H1 (cell line): Measurements from ENCODE around the gene SH3BGRL. TPM values are rescaled to one million over a fixed set of nuclear protein-coding genes. Genes with fewer than 3 reads are reported as not detected.

Experiments
- CTCF ChIA-PET: fragments of 300-600 bp; sonication (Branson Sonifier 250); formaldehyde crosslinking; loops from one replicate; lab custom pipeline; 2021; ENCODE audit not compliant: partially characterized antibody; lab: Charles Lee
- POLR2A ChIA-PET: fragments of 300-600 bp; sonication (Branson Sonifier 250); formaldehyde crosslinking; loops from one replicate; lab custom pipeline; 2021; ENCODE audit warnings: inconsistent platforms; ENCODE audit not compliant: partially characterized antibody; lab: Charles Lee
- DNase-seq, 2 experiments: peaks; one replicate each; pipeline versions ENCODE4 v3.0.0 to v3.0.0-alpha.2; 2010 to 2022; ENCODE audit warnings: low spot score in 2 of 2, low read depth in 1 of 2, mixed read lengths in 1 of 2
- FAIRE-seq: peaks from 2 replicates; lab custom pipeline; 2011; peaks lifted over from hg19 to GRCh38; lab: Jason Lieb, UNC
- H2AFZ ChIP-seq: 2 replicates; pipeline ENCODE4 v1.8.1; 2012; ENCODE audit warnings: low read length, inconsistent platforms
- H2AK5ac ChIP-seq: 2 replicates; pipeline ENCODE4 v1.6.1; 2013; ENCODE audit warnings: low read depth, low read length
- H2BK120ac ChIP-seq: replicated peaks from 2 replicates; pipeline ENCODE3; 2013; ENCODE audit warnings: low read depth, low read length, inconsistent platforms
- H2BK12ac ChIP-seq: 2 replicates; pipeline ENCODE4 v1.6.1; 2013; ENCODE audit warnings: low read depth, low read length
- H2BK15ac ChIP-seq: 2 replicates; pipeline ENCODE4 v1.6.1; 2013; ENCODE audit warnings: low read length
- H2BK20ac ChIP-seq: 2 replicates; pipeline ENCODE4 v1.6.1; 2013; ENCODE audit warnings: low read length
- H2BK5ac ChIP-seq: 2 replicates; pipeline ENCODE4 v1.6.1; 2013; ENCODE audit warnings: low read depth, low read length
- H3K14ac ChIP-seq: 2 replicates; pipeline ENCODE4 v1.6.1; 2013; ENCODE audit warnings: inconsistent platforms; ENCODE audit not compliant: insufficient read length
- H3K18ac ChIP-seq: 2 replicates; pipeline ENCODE4 v1.6.1; 2013; ENCODE audit warnings: low read length; ENCODE audit errors: extremely low read depth
- H3K23ac ChIP-seq: 2 replicates; pipeline ENCODE4 v1.6.1; 2013; ENCODE audit warnings: inconsistent platforms; ENCODE audit not compliant: insufficient read length
- H3K23me2 ChIP-seq: 2 replicates; pipeline ENCODE4 v1.6.1; 2013; ENCODE audit warnings: low read depth, low read length
- H3K27ac ChIP-seq: 2 replicates; pipeline ENCODE4 v1.6.1; 2011; ENCODE audit warnings: low read depth, low read length, inconsistent platforms
- H3K27me3 ChIP-seq, 4 experiments: replicated peaks in 1 of 4; 1 replicate in 1 of 4; 2 replicates in 3 of 4; pipeline versions ENCODE4 v1.6.1 to v1.8.1; 2011 to 2013; ENCODE audit warnings: low read length in 3 of 4, mild to moderate bottlenecking in 3 of 4, inconsistent platforms in 2 of 4, mixed read lengths in 2 of 4, moderate library complexity in 1 of 4; ENCODE audit not compliant: control insufficient read depth in 3 of 4, insufficient read depth in 3 of 4; ENCODE audit errors: extremely low read depth in 1 of 4
- H3K36me3 ChIP-seq, 4 experiments: 2 replicates each; pipeline versions ENCODE4 v1.6.1 to v1.8.1; 2011 to 2013; ENCODE audit warnings: mild to moderate bottlenecking in 4 of 4, low read length in 3 of 4, moderate library complexity in 2 of 4, control low read depth in 1 of 4, inconsistent platforms in 1 of 4; ENCODE audit not compliant: insufficient read depth in 4 of 4, control insufficient read depth in 2 of 4
- H3K4ac ChIP-seq: replicated peaks from 2 replicates; pipeline ENCODE3; 2013; ENCODE audit warnings: low read length, low read depth, mixed read lengths, inconsistent platforms; ENCODE audit not compliant: insufficient read length
- H3K4me1 ChIP-seq, 4 experiments: replicated peaks in 1 of 4; 1 replicate in 1 of 4; 2 replicates in 3 of 4; pipeline versions ENCODE4 v1.6.1 to v1.8.1; 2011 to 2013; ENCODE audit warnings: low read length in 3 of 4, inconsistent platforms in 2 of 4, mixed read lengths in 1 of 4; ENCODE audit not compliant: insufficient read depth in 4 of 4, control insufficient read depth in 3 of 4
- H3K4me2 ChIP-seq, 2 experiments: 2 replicates each; pipeline versions ENCODE4 v1.6.1 to v1.8.1; 2011 to 2013; ENCODE audit warnings: low read depth in 2 of 2, low read length in 2 of 2, control low read depth in 1 of 2, inconsistent platforms in 1 of 2, mild to moderate bottlenecking in 1 of 2; ENCODE audit not compliant: insufficient read depth in 1 of 2
- H3K4me3 ChIP-seq, 4 experiments: fragments of 200-600, 300-600 bp in 1 of 4; sonication (generic), shearing (Covaris generic), sonication (Bioruptor Twin) in 1 of 4; 2 replicates each; pipeline versions ENCODE4 v1.5.1 to v1.8.1; 2011 to 2016; ENCODE audit warnings: low read length in 4 of 4, low read depth in 3 of 4, control low read depth in 2 of 4, inconsistent platforms in 2 of 4, mild to moderate bottlenecking in 2 of 4, mixed read lengths in 1 of 4, moderate library complexity in 1 of 4; ENCODE audit not compliant: insufficient read depth in 2 of 4; ENCODE audit errors: extremely low read depth in 1 of 4
- H3K56ac ChIP-seq: replicated peaks from 2 replicates; pipeline ENCODE3; 2013; ENCODE audit warnings: low read depth, mild to moderate bottlenecking, mixed read lengths, low read length, inconsistent platforms; ENCODE audit not compliant: insufficient read length
- H3K79me1 ChIP-seq: 2 replicates; pipeline ENCODE4 v1.6.1; 2013; ENCODE audit warnings: low read depth, low read length, control low read depth
- H3K79me2 ChIP-seq, 2 experiments: 2 replicates each; pipeline versions ENCODE4 v1.6.1 to v1.8.1; 2012 to 2013; ENCODE audit warnings: low read length in 2 of 2, mild to moderate bottlenecking in 2 of 2, inconsistent platforms in 1 of 2; ENCODE audit not compliant: insufficient read depth in 2 of 2, control insufficient read depth in 1 of 2
- H3K9ac ChIP-seq, 4 experiments: replicated peaks in 1 of 4; 1 replicate in 1 of 4; 2 replicates in 3 of 4; pipeline versions ENCODE4 v1.6.1 to v1.8.1; 2011 to 2013; ENCODE audit warnings: low read depth in 3 of 4, low read length in 3 of 4, control low read depth in 2 of 4, mild to moderate bottlenecking in 2 of 4, moderate library complexity in 2 of 4, inconsistent platforms in 1 of 4; ENCODE audit errors: extremely low read depth in 1 of 4
- H3K9me3 ChIP-seq, 2 experiments: 2 replicates each; pipeline versions ENCODE4 v1.6.1 to v1.8.1; 2012 to 2013; ENCODE audit warnings: mild to moderate bottlenecking in 2 of 2, moderate library complexity in 2 of 2, control low read depth in 1 of 2, inconsistent platforms in 1 of 2, low read depth in 1 of 2, low read length in 1 of 2, mixed read lengths in 1 of 2; ENCODE audit not compliant: insufficient read depth in 2 of 2
- H4K20me1 ChIP-seq, 2 experiments: replicated peaks in 1 of 2; 2 replicates each; pipeline versions ENCODE3 to v1.8.1; 2011 to 2013; ENCODE audit warnings: inconsistent platforms in 2 of 2, low read length in 2 of 2, mild to moderate bottlenecking in 1 of 2; ENCODE audit not compliant: insufficient read depth in 2 of 2, control insufficient read depth in 1 of 2
- H4K5ac ChIP-seq: 2 replicates; pipeline ENCODE4 v1.6.1; 2013; ENCODE audit warnings: low read length, low read depth, mixed read lengths, inconsistent platforms; ENCODE audit not compliant: insufficient read length
- H4K8ac ChIP-seq: 2 replicates; pipeline ENCODE4 v1.8.0; 2013; ENCODE audit warnings: mild to moderate bottlenecking, moderate library complexity, low read length, inconsistent platforms; ENCODE audit not compliant: insufficient read depth; ENCODE audit errors: extremely low read depth
- H4K91ac ChIP-seq: replicated peaks from 2 replicates; pipeline ENCODE3; 2013; ENCODE audit warnings: low read length, mixed read lengths, inconsistent platforms; ENCODE audit not compliant: insufficient read length
- POU5F1 ChIP-seq: IDR thresholded peaks from 2 replicates; pipeline ENCODE4 v1.6.1; 2011; ENCODE audit warnings: low read depth, mild to moderate bottlenecking, low read length, moderate library complexity
- SP4 ChIP-seq: IDR thresholded peaks from 2 replicates; pipeline ENCODE4 v1.6.1; 2012; ENCODE audit warnings: low read length, inconsistent platforms
- TCF12 ChIP-seq: IDR thresholded peaks from 2 replicates; pipeline ENCODE4 v1.6.1; 2011; ENCODE audit warnings: low read depth, mild to moderate bottlenecking, low read length
- WGBS, 2 experiments: shearing (Covaris generic) in 1 of 2; methylation state at CpG; one replicate each; pipeline versions ENCODE4 v1.1.6 to v1.1.7; 2013 to 2015; ENCODE audit warnings: low lambda C conversion rate in 2 of 2, mixed read lengths in 2 of 2, inconsistent platforms in 1 of 2, low coverage in 1 of 2, missing lambda C conversion rate in 1 of 2; ENCODE audit not compliant: insufficient replicate concordance in 2 of 2, insufficient coverage in 1 of 2, insufficient read length in 1 of 2; ENCODE audit errors: extremely low coverage in 1 of 2, missing lambda C conversion rate in 1 of 2; 5-methylcytosine and 5-hydroxymethylcytosine counted together
- polyA plus RNA-seq, 7 experiments: library from polyadenylated mRNA; depleted of rRNA in 3 of 7; stranded (reverse) in 5 of 7; unstranded in 2 of 7; fragments of >200 nt in 5 of 7; fragments of 200-250 nt in 2 of 7; gene quantifications; 1 replicate in 5 of 7; 2 replicates in 1 of 7; 4 replicates in 1 of 7; pipeline versions ENCODE4 v1.2.1 to v1.2.3, GENCODE V29; 2011 to 2013; ENCODE audit warnings: missing spikeins in 2 of 7, mixed read lengths in 2 of 7
- total RNA-seq: library from RNA; stranded (reverse); fragmentation: NEBNext Ultra II Directional; extraction: Animal tissue kit (Norgen Biotek cat#: 25700); gene quantifications from 2 replicates; pipeline ENCODE4 v1.2.1, GENCODE V29; 2021

Gene SH3BGRL
- total and polyA plus RNA-seq, 2 of the 8 experiments (the other 6 are each of a cell fraction or from before 2014, with no cell fraction given), result 36.3 to 49.6 TPM

DNA sequence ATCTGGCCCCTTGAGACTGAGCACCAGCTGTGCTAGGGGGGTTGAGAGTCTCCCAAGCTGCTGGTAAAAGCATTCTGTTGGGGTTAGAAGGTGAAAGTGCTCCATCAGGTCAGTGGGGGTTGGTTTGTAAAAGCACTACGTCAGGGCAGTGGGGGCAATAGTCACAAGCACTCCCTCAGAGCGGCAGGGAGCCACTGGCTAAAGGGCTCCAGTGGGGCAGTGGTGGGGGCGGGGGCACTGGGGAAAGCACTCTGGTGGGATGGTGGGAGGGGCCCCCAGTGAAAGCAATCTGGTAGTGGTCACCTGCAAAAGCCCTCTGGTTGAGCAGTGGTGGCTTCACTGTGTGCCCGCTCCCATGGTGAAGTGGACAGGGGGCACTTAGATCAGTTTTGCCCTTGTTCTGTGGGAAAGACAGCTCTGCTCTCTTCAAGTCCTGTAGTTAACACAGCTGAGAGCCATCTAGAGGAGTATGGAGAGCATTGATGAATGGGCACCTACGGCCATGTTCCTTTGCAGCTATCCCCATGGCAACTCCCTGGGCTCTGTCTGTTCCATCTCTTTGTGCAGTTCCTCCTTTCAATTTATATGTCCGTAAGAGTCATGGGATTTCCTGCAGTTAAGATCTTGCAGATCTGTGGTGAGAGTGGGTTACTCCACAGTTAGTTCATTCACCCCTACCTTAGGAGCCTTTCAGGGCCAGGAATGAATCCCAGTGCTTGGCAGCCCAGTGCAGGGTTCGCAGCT, 106.4 kb downstream of the SH3BGRL start:
- Histone ChIP-seq H2AFZ (no peak overlapping the region), H3K56ac (no peak overlapping the region), H3K4me1 (no peaks in the 10 kb centered on the region), H3K79me2 (no peaks in the 10 kb centered on the region), H2BK15ac (no peak overlapping the region), H4K91ac (no peak overlapping the region), H3K27ac (no peak overlapping the region), H3K18ac (no peak overlapping the region), H3K23me2 (no peaks in the 10 kb centered on the region), H2AK5ac (no peak overlapping the region), H3K36me3 (no peaks in the 10 kb centered on the region), H4K20me1 (no peaks in the 10 kb centered on the region), H3K14ac (no peak overlapping the region), H2BK20ac (no peak overlapping the region), H3K4me3 (no peak overlapping the region), H3K4me2 (no peak overlapping the region), H4K8ac (no peak overlapping the region), H3K27me3 (no peaks in the 10 kb centered on the region), H3K79me1 (no peaks in the 10 kb centered on the region), H4K5ac (no peak overlapping the region), H3K9me3 (no peaks in the 10 kb centered on the region), H3K9ac (no peak overlapping the region), H2BK5ac (no peak overlapping the region), H3K4ac (no peak overlapping the region), H2BK12ac (no peak overlapping the region), H2BK120ac (no peak overlapping the region), H3K23ac (no peak overlapping the region)
- WGBS, 2 experiments, result 100% methylated on average over 4 of the region's 7 CpGs; no CpG with 5 or more reads in 1 of the 2 experiments
- FAIRE-seq (no peak), DNase-seq (no peak)
- ChIA-PET POLR2A (interaction anchor here (1.1 kb wide), 1 partner anchor 29 kb away, joined by 3 read pairs; no protein-coding TSS in a partner anchor), CTCF (no interaction called here)
- TF ChIP-seq TCF12 (no peak), POU5F1 (no peak), SP4 (no peak)
